Nephron progenitor cell (in vitro differentiated cells): ENCODE measurements around the gene LARP6.

ENCODE experiments used
- DNase-seq: peaks from one replicate; pipeline ENCODE4 v3.0.0; 2021
- H3K27ac Mint-ChIP-seq: 2 replicates; pipeline ENCODE4 v1.8.0; 2021; ENCODE audit warnings: mild to moderate bottlenecking, moderate library complexity, mixed read lengths
- H3K27me3 Mint-ChIP-seq: 2 replicates; pipeline ENCODE4 v1.8.0; 2021; ENCODE audit warnings: mild to moderate bottlenecking, low read depth, mixed read lengths; ENCODE audit not compliant: poor library complexity
- H3K36me3 Mint-ChIP-seq: 2 replicates; pipeline ENCODE4 v1.8.0; 2021; ENCODE audit warnings: low read depth, mixed read lengths
- H3K4me1 Mint-ChIP-seq: 2 replicates; pipeline ENCODE4 v1.8.0; 2021; ENCODE audit warnings: mixed read lengths
- H3K4me3 Mint-ChIP-seq: 2 replicates; pipeline ENCODE4 v1.8.0; 2021; ENCODE audit warnings: mild to moderate bottlenecking, moderate library complexity, mixed read lengths
- H3K9me3 Mint-ChIP-seq: 2 replicates; pipeline ENCODE4 v1.8.0; 2021; ENCODE audit warnings: mild to moderate bottlenecking, moderate library complexity, mixed read lengths
- CTCF ChIP-seq: fragments of 200-600 bp; sonication (generic); IDR thresholded peaks from 2 replicates; pipeline ENCODE4 v1.5.0; 2021; ENCODE audit warnings: antibody characterized with exemption

LARP6 gene

GRCh38 chr15:70793694-70794093 is 60.3 kb downstream of the LARP6 start:
- no peak overlapping the region for H3K27ac Mint-ChIP-seq
- no peaks in the 10 kb centered on the region for H3K36me3 Mint-ChIP-seq
- H3K9me3 Mint-ChIP-seq: no peaks in the 10 kb centered on the region
- H3K27me3 Mint-ChIP-seq: peaks cover 3% of the 10 kb centered on the region
- H3K4me3 Mint-ChIP-seq: no peak overlapping the region
- peaks cover 9% of the 10 kb centered on the region for H3K4me1 Mint-ChIP-seq
- no peak for TF ChIP-seq CTCF
- no peak for DNase-seq

GRCh38 chr15:70792171-70792573 is 61.8 kb downstream of the LARP6 start:
- no peak for TF ChIP-seq CTCF
- Mint-ChIP-seq H3K36me3 (no peaks in the 10 kb centered on the region), H3K4me1 (peaks cover 9% of the 10 kb centered on the region), H3K4me3 (no peak overlapping the region), H3K27ac (no peak overlapping the region), H3K9me3 (no peaks in the 10 kb centered on the region), H3K27me3 (peaks cover 3% of the 10 kb centered on the region)
- DNase-seq: no peak

- H3K9me3 Mint-ChIP-seq: no peaks in the 10 kb centered on the region
Observed at GRCh38 chr15:70791259-70791658, 62.7 kb downstream of the LARP6 start.

GRCh38 chr15:70789213-70789612 is 64.7 kb downstream of the LARP6 start:
- Mint-ChIP-seq H3K36me3 (no peaks in the 10 kb centered on the region), H3K27me3 (peaks cover 6% of the 10 kb centered on the region), H3K27ac (no peak overlapping the region), H3K4me3 (no peak overlapping the region), H3K4me1 (no peaks in the 10 kb centered on the region), H3K9me3 (no peaks in the 10 kb centered on the region)
- no peak for DNase-seq
- no peak for TF ChIP-seq CTCF

More at GRCh38 chr15:70791259-70791658, 62.7 kb downstream of the LARP6 start:
- Mint-ChIP-seq H3K27me3 (peaks cover 3% of the 10 kb centered on the region), H3K4me3 (no peak overlapping the region), H3K36me3 (no peaks in the 10 kb centered on the region), H3K4me1 (peaks cover 9% of the 10 kb centered on the region), H3K27ac (no peak overlapping the region)
- no peak for DNase-seq
- TF ChIP-seq CTCF: no peak

- H3K27ac Mint-ChIP-seq: no peak overlapping the region
- no peak for TF ChIP-seq CTCF
- no peak for DNase-seq
Observed at GRCh38 chr15:70788114-70789049, 65.6 kb downstream of the LARP6 start.

GRCh38 chr15:70786996-70787395 is 67.0 kb downstream of the LARP6 start:
- Mint-ChIP-seq H3K36me3 (no peaks in the 10 kb centered on the region), H3K4me3 (no peak overlapping the region), H3K27ac (no peak overlapping the region), H3K27me3 (peaks cover 3% of the 10 kb centered on the region), H3K9me3 (no peaks in the 10 kb centered on the region), H3K4me1 (peaks cover 6% of the 10 kb centered on the region)
- DNase-seq: no peak
- no peak for TF ChIP-seq CTCF

More at GRCh38 chr15:70788114-70789049, 65.6 kb downstream of the LARP6 start:
- H3K4me1 Mint-ChIP-seq: peaks cover 6% of the 10 kb centered on the region
- H3K4me3 Mint-ChIP-seq: no peak overlapping the region
- H3K9me3 Mint-ChIP-seq: no peaks in the 10 kb centered on the region
- no peaks in the 10 kb centered on the region for H3K36me3 Mint-ChIP-seq
- H3K27me3 Mint-ChIP-seq: peaks cover 5% of the 10 kb centered on the region
